CD14-positive monocyte (primary cell): ENCODE measurements around the gene EEF1AKMT3. TPM values are rescaled to one million over a fixed set of nuclear protein-coding genes. Genes with fewer than 3 reads are reported as not detected.
A peak's percentile ranks its signal among the peaks of the same experiment; 100 is the strongest.

Experiments used
- DNase-seq, 3 donors: peaks; one replicate each; pipeline ENCODE4 v3.0.0-alpha.2; 2011 to 2022
- H2AFZ ChIP-seq: 2 replicates; pipeline ENCODE4 v1.6.0; 2012; ENCODE audit warnings: mild to moderate bottlenecking, low read depth, low read length, inconsistent platforms; ENCODE audit not compliant: insufficient read depth, poor library complexity, severe bottlenecking
- H3K27ac ChIP-seq, 2 donors: 1 replicate in 1 of 2; 2 replicates in 1 of 2; pipeline ENCODE4 v1.5.1; 2012 to 2013; ENCODE audit warnings: low read length in 2 of 2, control low read depth in 1 of 2, inconsistent platforms in 1 of 2, low read depth in 1 of 2, mild to moderate bottlenecking in 1 of 2
- H3K27me3 ChIP-seq, 2 donors: one replicate each; pipeline versions ENCODE4 v1.6.0 to v1.6.1; 2011 to 2013; ENCODE audit warnings: low read length in 2 of 2; ENCODE audit not compliant: control insufficient read depth in 2 of 2, insufficient read depth in 2 of 2
- H3K36me3 ChIP-seq, 2 donors: replicated peaks in 1 of 2; 1 replicate in 1 of 2; 2 replicates in 1 of 2; pipeline versions ENCODE4 v1.5.1 to v1.6.1; 2012 to 2013; ENCODE audit warnings: low read length in 2 of 2, control low read depth in 1 of 2, inconsistent platforms in 1 of 2, mild to moderate bottlenecking in 1 of 2; ENCODE audit not compliant: insufficient read depth in 2 of 2, control insufficient read depth in 1 of 2
- H3K4me1 ChIP-seq, 2 donors: 1 replicate in 1 of 2; 2 replicates in 1 of 2; pipeline versions ENCODE4 v1.5.1 to v1.6.1; 2012 to 2013; ENCODE audit warnings: low read length in 2 of 2, control low read depth in 1 of 2, inconsistent platforms in 1 of 2, mild to moderate bottlenecking in 1 of 2, moderate library complexity in 1 of 2; ENCODE audit not compliant: insufficient read depth in 2 of 2, control insufficient read depth in 1 of 2
- H3K4me2 ChIP-seq: replicated peaks from 2 replicates; pipeline ENCODE3; 2012; ENCODE audit warnings: low read length, moderate library complexity, mild to moderate bottlenecking; ENCODE audit not compliant: poor library complexity, severe bottlenecking; ENCODE audit errors: extremely low read depth
- H3K4me3 ChIP-seq, 3 experiments: fragments of 200-600 bp in 1 of 3; sonication (generic) in 1 of 3; replicated peaks in 1 of 3; 1 replicate in 2 of 3; 2 replicates in 1 of 3; pipeline ENCODE4 v1.5.1; 2011 to 2013; ENCODE audit warnings: low read length in 3 of 3, mild to moderate bottlenecking in 3 of 3, control low read depth in 2 of 3, low read depth in 2 of 3, inconsistent platforms in 1 of 3, moderate library complexity in 1 of 3
- H3K79me2 ChIP-seq: 2 replicates; pipeline ENCODE4 v1.6.0; 2012; ENCODE audit warnings: mild to moderate bottlenecking, control low read depth, inconsistent platforms, low read length, moderate library complexity; ENCODE audit not compliant: insufficient read depth
- H3K9ac ChIP-seq: 2 replicates; pipeline ENCODE4 v1.6.0; 2017; ENCODE audit warnings: low read length, mild to moderate bottlenecking; ENCODE audit not compliant: insufficient read depth, poor library complexity, severe bottlenecking
- H3K9me3 ChIP-seq, 2 donors: replicated peaks in 1 of 2; 1 replicate in 1 of 2; 2 replicates in 1 of 2; pipeline versions ENCODE4 v1.5.1 to v1.6.1; 2012 to 2013; ENCODE audit warnings: low read length in 2 of 2, control low read depth in 1 of 2; ENCODE audit not compliant: control insufficient read depth in 1 of 2, insufficient read depth in 1 of 2
- H4K20me1 ChIP-seq: 2 replicates; pipeline ENCODE4 v1.6.0; 2012; ENCODE audit warnings: mild to moderate bottlenecking, low read length, control low read depth, moderate library complexity; ENCODE audit not compliant: insufficient read depth
- H3K27ac Mint-ChIP-seq, 7 donors: one replicate each; pipeline ENCODE4 v1.8.0; 2020; ENCODE audit warnings: mild to moderate bottlenecking in 7 of 7, mixed read lengths in 7 of 7, moderate library complexity in 6 of 7, inconsistent platforms in 2 of 7
- H3K27me3 Mint-ChIP-seq, 3 donors: one replicate each; pipeline ENCODE4 v1.8.0; 2021 to 2022; ENCODE audit warnings: low read depth in 3 of 3, mild to moderate bottlenecking in 3 of 3, mixed read lengths in 3 of 3, moderate library complexity in 3 of 3, inconsistent platforms in 1 of 3
- H3K36me3 Mint-ChIP-seq, 2 donors: one replicate each; pipeline ENCODE4 v1.8.0; 2020; ENCODE audit warnings: mixed read lengths in 2 of 2, inconsistent platforms in 1 of 2, mild to moderate bottlenecking in 1 of 2
- H3K4me1 Mint-ChIP-seq: one replicate; pipeline ENCODE4 v1.8.0; 2020; ENCODE audit warnings: mild to moderate bottlenecking, mixed read lengths
- H3K4me3 Mint-ChIP-seq, 2 donors: one replicate each; pipeline ENCODE4 v1.8.0; 2020; ENCODE audit warnings: mild to moderate bottlenecking in 2 of 2, mixed read lengths in 2 of 2, moderate library complexity in 1 of 2
- H3K9me3 Mint-ChIP-seq, 7 donors: one replicate each; pipeline ENCODE4 v1.8.0; 2020 to 2022; ENCODE audit warnings: mixed read lengths in 7 of 7, mild to moderate bottlenecking in 6 of 7, moderate library complexity in 6 of 7, inconsistent platforms in 2 of 7
- CTCF ChIP-seq: fragments of 200-600 bp; IDR thresholded peaks from one replicate; pipeline ENCODE4 v1.8.0; 2022; ENCODE audit warnings: antibody characterized with exemption, mild to moderate bottlenecking
- WGBS: methylation state at CpG from one replicate; pipeline ENCODE4 v1.1.5; 2013; ENCODE audit warnings: missing lambda C conversion rate; ENCODE audit not compliant: insufficient coverage; 5-methylcytosine and 5-hydroxymethylcytosine counted together
- intact Hi-C, 2 donors: fragments of 100-400 bp; cut with micrococcal nuclease; formaldehyde crosslinking; loops; one replicate each; pipeline versions ENCODE4 v1.15.0 to v1.15.1; 2023
- polyA plus RNA-seq, 3 donors: library from polyadenylated mRNA; depleted of rRNA in 1 of 3; unstranded in 2 of 3; stranded (reverse) in 1 of 3; fragments of 300-500 nt in 2 of 3; fragments of >200 nt in 1 of 3; fragmentation: Illumina TruSeq in 2 of 3; gene quantifications; 1 replicate in 2 of 3; 2 replicates in 1 of 3; pipeline ENCODE4 v1.2.3, GENCODE V29; 2012 to 2021

EEF1AKMT3 gene
- polyA plus RNA-seq, 3 donors = 3.4 to 4.2 (median 3.4) TPM

- peaks cover 0 to 5% (median 2%) of the 10 kb centered on the region in 3 donors for H3K27me3 Mint-ChIP-seq
Measured at GRCh38 chr12:57810450-57810849, 38.0 kb downstream of the EEF1AKMT3 start.

GRCh38 chr12:57811028-57811755, 38.8 kb downstream of the EEF1AKMT3 start:
- no peaks in the 10 kb centered on the region for H3K9me3 ChIP-seq
- peak overlapping the region in 1 of 7 donors; percentile 18 for H3K27ac Mint-ChIP-seq
- H3K4me3 Mint-ChIP-seq = no peak overlapping the region
- H3K4me2 ChIP-seq = no peak overlapping the region
- WGBS = 99% methylated on average over 8 of the region's 10 CpGs
- no peak overlapping the region for H2AFZ ChIP-seq
- peaks cover 8% of the 10 kb centered on the region for H4K20me1 ChIP-seq
- peaks cover 14% of the 10 kb centered on the region for H3K4me1 Mint-ChIP-seq
- peaks cover 0 to 5% (median 2%) of the 10 kb centered on the region in 3 donors for H3K27me3 Mint-ChIP-seq
- H3K4me3 ChIP-seq = no peak overlapping the region
- no peaks in the 10 kb centered on the region for H3K27me3 ChIP-seq
- no peak for DNase-seq
- peaks cover 11 to 13% of the 10 kb centered on the region in 2 donors for H3K4me1 ChIP-seq
- peaks cover 19 to 32% of the 10 kb centered on the region in 2 donors for H3K36me3 Mint-ChIP-seq
- no peaks in the 10 kb centered on the region for H3K79me2 ChIP-seq
- H3K9ac ChIP-seq = no peak overlapping the region
- peaks cover 0 to 5% (median 0%) of the 10 kb centered on the region in 7 donors for H3K9me3 Mint-ChIP-seq
- H3K27ac ChIP-seq = no peak overlapping the region
- intact Hi-C loops = no loop called here
- TF ChIP-seq CTCF = no peak
- peaks cover 17 to 36% of the 10 kb centered on the region in 2 donors for H3K36me3 ChIP-seq

More at GRCh38 chr12:57810450-57810849, 38.0 kb downstream of the EEF1AKMT3 start:
- H4K20me1 ChIP-seq = peaks cover under 1% of the 10 kb centered on the region
- Mint-ChIP-seq H3K4me3 (no peak overlapping the region), H3K9me3 (peaks cover 0 to 5% (median 0%) of the 10 kb centered on the region in 7 donors), H3K27ac (no peak overlapping the region), H3K4me1 (peaks cover 9% of the 10 kb centered on the region), H3K36me3 (peaks cover 21 to 34% of the 10 kb centered on the region in 2 donors)
- intact Hi-C loops = no loop called here
- no peak overlapping the region for H3K4me2 ChIP-seq
- no peak overlapping the region for H3K27ac ChIP-seq
- no peaks in the 10 kb centered on the region for H3K79me2 ChIP-seq
- peaks cover 18 to 38% of the 10 kb centered on the region in 2 donors for H3K36me3 ChIP-seq
- H2AFZ ChIP-seq = no peak overlapping the region
- TF ChIP-seq CTCF = no peak
- no peaks in the 10 kb centered on the region for H3K27me3 ChIP-seq
- no peak overlapping the region for H3K9ac ChIP-seq
- peaks cover 6 to 7% of the 10 kb centered on the region in 2 donors for H3K4me1 ChIP-seq
- no peak overlapping the region for H3K4me3 ChIP-seq
- 96% methylated on average over 4 of the region's 5 CpGs for WGBS
- no peaks in the 10 kb centered on the region for H3K9me3 ChIP-seq
- DNase-seq = peak in 1 of 3 donors; percentile 15
